ENCODE data around the gene ITM2C. TPM values are rescaled to one million over a fixed set of nuclear protein-coding genes. Genes with fewer than 3 reads are reported as not detected.

ITM2C gene
- polyA plus RNA-seq, 1 donor (not counting 4 experiments of a cell fraction or from before 2014, with no cell fraction given), result 55.0 TPM

DNA sequence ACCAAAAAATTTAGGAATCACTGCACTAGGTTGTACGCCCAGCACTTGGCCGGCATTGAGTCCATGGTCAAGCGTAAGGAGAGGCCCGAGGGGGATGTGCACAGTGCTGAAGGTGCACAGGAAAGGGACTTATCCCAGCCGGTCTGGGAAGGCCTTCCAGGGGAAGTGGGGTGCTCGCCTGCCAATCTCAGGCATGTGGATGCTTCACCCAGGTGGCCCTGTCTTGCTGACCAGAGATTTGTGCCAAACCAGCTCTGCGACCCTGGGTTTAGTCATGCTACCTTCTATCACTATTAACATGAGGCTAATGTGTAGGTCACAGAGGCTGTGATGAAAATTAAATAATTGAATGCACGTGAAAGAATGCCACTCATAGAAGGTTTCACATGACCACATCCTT is 1.7 kb upstream of the ITM2C start:
- no peak for DNase-seq (ENCODE audit: low read depth, low spot score)
- Histone ChIP-seq H3K27ac (ENCODE audit: control insufficient read depth, insufficient read depth, low read length) (no peak overlapping the region), H3K9ac (ENCODE audit: control insufficient read depth, extremely low read depth, insufficient read depth, low read length) (no peak overlapping the region), H2AFZ (ENCODE audit: control insufficient read depth, low read length) (no peak overlapping the region), H3K36me3 (ENCODE audit: control insufficient read depth in 2 of 2, extremely low read depth in 1 of 2, insufficient read depth in 2 of 2, low read length in 2 of 2) (no peaks in the 10 kb centered on the region), H3K9me3 (ENCODE audit: control insufficient read depth, low read depth, low read length) (no peaks in the 10 kb centered on the region), H3K79me2 (ENCODE audit: control insufficient read depth, insufficient read depth, low read length) (no peaks in the 10 kb centered on the region), H3K9me1 (ENCODE audit: control insufficient read depth, extremely low read depth, insufficient read depth, low read length) (no peaks in the 10 kb centered on the region), H3K27me3 (ENCODE audit: control insufficient read depth, extremely low read depth, insufficient read depth, low read length) (peaks cover 25% of the 10 kb centered on the region), H3K4me3 (ENCODE audit: control insufficient read depth in 2 of 3, extremely low read depth in 1 of 3, insufficient read depth in 2 of 3, low read depth in 1 of 3, low read length in 3 of 3) (no peak overlapping the region), H3K4me1 (ENCODE audit: control insufficient read depth, extremely low read depth, insufficient read depth, low read length) (peaks cover 7% of the 10 kb centered on the region), H4K20me1 (ENCODE audit: control insufficient read depth, extremely low read depth, insufficient read depth, low read length) (no peaks in the 10 kb centered on the region), H3K4me2 (ENCODE audit: control insufficient read depth, extremely low read depth, insufficient read depth, low read depth, low read length) (no peak overlapping the region)
- no peak for FAIRE-seq
- dilution Hi-C loops (cut with MboI; ENCODE audit: extremely low pct_ligation_motif_present, low sequenced_read_pairs), result no loop called here
- no peak for TF ChIP-seq EZH2 (IDR thresholded peaks at IDR 0.05; ENCODE audit: low read length)
- TF ChIP-seq, protein P1, sequence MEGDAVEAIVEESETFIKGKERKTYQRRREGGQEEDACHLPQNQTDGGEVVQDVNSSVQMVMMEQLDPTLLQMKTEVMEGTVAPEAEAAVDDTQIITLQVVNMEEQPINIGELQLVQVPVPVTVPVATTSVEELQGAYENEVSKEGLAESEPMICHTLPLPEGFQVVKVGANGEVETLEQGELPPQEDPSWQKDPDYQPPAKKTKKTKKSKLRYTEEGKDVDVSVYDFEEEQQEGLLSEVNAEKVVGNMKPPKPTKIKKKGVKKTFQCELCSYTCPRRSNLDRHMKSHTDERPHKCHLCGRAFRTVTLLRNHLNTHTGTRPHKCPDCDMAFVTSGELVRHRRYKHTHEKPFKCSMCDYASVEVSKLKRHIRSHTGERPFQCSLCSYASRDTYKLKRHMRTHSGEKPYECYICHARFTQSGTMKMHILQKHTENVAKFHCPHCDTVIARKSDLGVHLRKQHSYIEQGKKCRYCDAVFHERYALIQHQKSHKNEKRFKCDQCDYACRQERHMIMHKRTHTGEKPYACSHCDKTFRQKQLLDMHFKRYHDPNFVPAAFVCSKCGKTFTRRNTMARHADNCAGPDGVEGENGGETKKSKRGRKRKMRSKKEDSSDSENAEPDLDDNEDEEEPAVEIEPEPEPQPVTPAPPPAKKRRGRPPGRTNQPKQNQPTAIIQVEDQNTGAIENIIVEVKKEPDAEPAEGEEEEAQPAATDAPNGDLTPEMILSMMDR (optimal IDR thresholded peaks at IDR 0.05 in 1 of 3, IDR thresholded peaks at IDR 0.05 in 1 of 3, conservative IDR thresholded peaks at IDR 0.05 in 1 of 3; ENCODE audit: extremely low read depth in 1 of 3, insufficient read depth in 2 of 3, low read length in 3 of 3), result no peak

DNA sequence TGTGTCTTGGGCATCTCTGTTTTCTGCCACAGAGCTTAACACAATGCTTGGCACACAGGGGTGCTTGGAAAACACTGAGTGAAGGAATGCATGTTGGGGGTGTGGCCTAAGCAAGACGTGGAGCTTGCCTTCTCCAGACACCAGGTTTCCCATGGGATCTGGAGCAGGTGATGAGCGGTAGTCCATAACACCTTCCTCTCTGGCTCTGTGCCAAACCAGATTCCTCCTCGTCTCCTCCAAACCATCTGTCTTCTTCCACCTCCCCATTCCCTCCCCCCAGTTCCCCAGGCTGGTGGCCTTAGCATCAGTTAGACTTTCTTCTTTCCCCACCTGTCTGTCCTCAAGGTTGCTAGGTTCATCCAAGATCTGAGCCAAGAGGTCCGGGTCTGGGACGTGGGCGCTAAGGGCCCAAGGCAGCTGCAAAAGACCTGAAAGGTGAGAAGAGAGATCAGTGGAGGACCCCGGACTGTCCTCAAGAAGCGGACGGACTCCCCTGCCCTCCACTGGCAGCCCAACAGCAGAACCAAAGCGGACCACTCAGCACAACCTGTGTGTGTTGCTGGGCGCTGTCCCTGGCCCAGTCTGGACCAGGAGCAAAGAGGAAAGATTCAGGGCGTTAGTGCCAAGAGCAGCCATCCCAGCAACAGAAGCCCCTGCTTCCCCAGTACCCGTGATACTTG is 1.2 kb upstream of the ITM2C start:
- no peak overlapping the region for H3K9ac ChIP-seq (ENCODE audit: control insufficient read depth, extremely low read depth, insufficient read depth, low read length)
- no peak overlapping the region for H3K4me2 ChIP-seq (ENCODE audit: control insufficient read depth, extremely low read depth, insufficient read depth, low read depth, low read length)
- H3K4me3 ChIP-seq (ENCODE audit: control insufficient read depth in 2 of 3, extremely low read depth in 1 of 3, insufficient read depth in 2 of 3, low read depth in 1 of 3, low read length in 3 of 3), result no peak overlapping the region
- H3K9me1 ChIP-seq (ENCODE audit: control insufficient read depth, extremely low read depth, insufficient read depth, low read length), result no peaks in the 10 kb centered on the region
- H3K79me2 ChIP-seq (ENCODE audit: control insufficient read depth, insufficient read depth, low read length), result no peaks in the 10 kb centered on the region
- no peak overlapping the region for H3K27ac ChIP-seq (ENCODE audit: control insufficient read depth, insufficient read depth, low read length)
- dilution Hi-C loops (cut with MboI; ENCODE audit: extremely low pct_ligation_motif_present, low sequenced_read_pairs), result no loop called here
- H3K4me1 ChIP-seq (ENCODE audit: control insufficient read depth, extremely low read depth, insufficient read depth, low read length), result peaks cover 7% of the 10 kb centered on the region
- no peak overlapping the region for H2AFZ ChIP-seq (ENCODE audit: control insufficient read depth, low read length)
- H3K27me3 ChIP-seq (ENCODE audit: control insufficient read depth, extremely low read depth, insufficient read depth, low read length), result peaks cover 25% of the 10 kb centered on the region
- H3K36me3 ChIP-seq (ENCODE audit: control insufficient read depth in 2 of 2, extremely low read depth in 1 of 2, insufficient read depth in 2 of 2, low read length in 2 of 2), result no peaks in the 10 kb centered on the region
- H3K9me3 ChIP-seq (ENCODE audit: control insufficient read depth, low read depth, low read length), result no peaks in the 10 kb centered on the region
- no peaks in the 10 kb centered on the region for H4K20me1 ChIP-seq (ENCODE audit: control insufficient read depth, extremely low read depth, insufficient read depth, low read length)
- FAIRE-seq (no peak), DNase-seq (ENCODE audit: low read depth, low spot score) (no peak)
- no peak for TF ChIP-seq EZH2 (IDR thresholded peaks at IDR 0.05; ENCODE audit: low read length)
- TF ChIP-seq, protein P1 (optimal IDR thresholded peaks at IDR 0.05 in 1 of 3, IDR thresholded peaks at IDR 0.05 in 1 of 3, conservative IDR thresholded peaks at IDR 0.05 in 1 of 3; ENCODE audit: extremely low read depth in 1 of 3, insufficient read depth in 2 of 3, low read length in 3 of 3), result no peak
